Coronary artery (tissue), 2 donors: ENCODE measurements around the gene CHRDL1.
A peak's percentile ranks its signal among the peaks of the same experiment; 100 is the strongest.

Experiments used
- DNase-seq: peaks from one replicate; pipeline ENCODE4 v3.0.0-alpha.2; 2017; ENCODE audit warnings: low spot score
- H3K27ac ChIP-seq, 2 donors: fragments of 200-600 bp; sonication (generic); one replicate each; pipeline ENCODE4 v1.5.1; 2016 to 2019
- H3K4me3 ChIP-seq: fragments of 200-600 bp; sonication (generic); 2 replicates; pipeline ENCODE4 v1.5.1; 2016; ENCODE audit warnings: mild to moderate bottlenecking, moderate library complexity
- CTCF ChIP-seq: fragments of 200-600 bp; sonication (generic); IDR thresholded peaks from one replicate; pipeline ENCODE4 v1.5.1; 2019; ENCODE audit warnings: antibody characterized with exemption

Gene CHRDL1

DNA sequence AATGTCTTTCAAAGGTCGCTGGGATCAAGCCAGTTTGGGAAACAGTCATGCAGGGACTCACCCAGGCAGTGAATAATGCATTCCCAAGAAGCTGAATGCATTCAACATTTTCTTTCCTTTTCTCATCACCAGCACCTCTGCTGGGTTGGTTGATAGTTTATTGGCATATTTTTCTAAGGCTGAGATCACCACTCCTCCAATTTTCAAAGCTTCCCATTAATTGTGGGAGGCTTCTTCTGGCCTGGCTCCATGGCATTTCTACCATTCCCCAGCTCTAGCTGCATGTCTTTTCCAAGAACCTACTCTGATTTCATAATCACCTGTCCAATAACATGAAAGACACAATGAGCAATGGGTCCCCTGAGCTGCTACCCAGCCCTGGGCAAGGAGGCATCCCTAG is 35.8 kb downstream of the CHRDL1 start:
- TF ChIP-seq CTCF, result no peak
- no peak overlapping the region for H3K4me3 ChIP-seq
- DNase-seq, result no peak
- H3K27ac ChIP-seq, result no peak overlapping the region

GRCh38 chrX:110758781-110759422 is 36.7 kb downstream of the CHRDL1 start:
- Histone ChIP-seq H3K4me3 (no peak overlapping the region), H3K27ac (no peak overlapping the region)
- TF ChIP-seq CTCF, result no peak
- DNase-seq, result no peak

- Histone ChIP-seq H3K27ac (no peak overlapping the region), H3K4me3 (no peak overlapping the region)
- no peak for TF ChIP-seq CTCF
- no peak for DNase-seq
Measured at GRCh38 chrX:110755611-110756010, 40.0 kb downstream of the CHRDL1 start.

- DNase-seq, result no peak
- TF ChIP-seq CTCF, result no peak
- H3K27ac ChIP-seq, result no peak overlapping the region
- H3K4me3 ChIP-seq, result no peak overlapping the region
Measured at GRCh38 chrX:110755061-110755460, 40.6 kb downstream of the CHRDL1 start.

DNA sequence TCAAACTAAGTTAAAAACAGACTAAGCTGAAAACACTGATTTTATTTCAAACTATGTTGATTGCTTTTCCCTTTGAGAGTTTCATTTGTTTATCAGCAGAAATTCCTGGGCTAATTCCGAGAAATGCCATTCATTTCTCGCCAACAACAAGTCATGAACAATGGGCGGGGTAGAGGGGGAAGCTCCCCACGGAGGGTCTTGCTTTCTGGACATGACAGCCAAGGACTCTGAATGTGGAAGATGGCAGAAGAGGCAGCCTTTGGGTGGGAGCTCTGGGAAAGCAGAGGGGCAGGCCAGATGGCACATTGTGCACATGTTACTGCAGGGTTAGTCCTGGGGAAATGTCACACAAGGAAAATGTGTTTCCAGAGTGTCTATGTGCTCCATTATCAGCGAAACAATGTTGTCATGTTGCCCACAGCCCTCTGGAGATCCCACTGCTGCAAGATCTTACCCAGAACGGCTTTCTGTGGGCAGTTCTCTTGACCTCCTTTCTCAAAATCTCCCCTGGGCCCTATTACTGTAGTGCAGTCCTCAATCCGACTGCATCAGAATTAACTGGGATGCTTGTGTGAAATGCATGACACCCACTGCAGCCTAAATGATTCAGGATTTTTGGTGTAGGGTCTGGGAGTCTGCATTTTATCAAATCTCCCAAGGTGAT is 45.0 kb downstream of the CHRDL1 start:
- H3K4me3 ChIP-seq, result no peak overlapping the region
- DNase-seq, result no peak
- H3K27ac ChIP-seq, result no peak overlapping the region
- TF ChIP-seq CTCF, result no peak

GRCh38 chrX:110748256-110748806 is 47.3 kb downstream of the CHRDL1 start:
- Histone ChIP-seq H3K27ac (no peak overlapping the region), H3K4me3 (no peak overlapping the region)
- DNase-seq, result no peak
- TF ChIP-seq CTCF, result no peak

- DNase-seq, result no peak
- Histone ChIP-seq H3K4me3 (no peak overlapping the region), H3K27ac (peak overlapping the region in 1 of 2 donors; percentile 22)
- TF ChIP-seq CTCF, result no peak
Measured at GRCh38 chrX:110746014-110746413, 49.6 kb downstream of the CHRDL1 start.
